CD14-positive monocyte (primary cell): Measurements from ENCODE around the gene BARHL2. TPM values are rescaled to one million over a fixed set of nuclear protein-coding genes. Genes with fewer than 3 reads are reported as not detected.

Experiments
- DNase-seq, 3 donors: peaks; one replicate each; pipeline ENCODE4 v3.0.0-alpha.2; 2011 to 2022
- H2AFZ ChIP-seq: 2 replicates; pipeline ENCODE4 v1.6.0; 2012; ENCODE audit warnings: mild to moderate bottlenecking, low read depth, low read length, inconsistent platforms; ENCODE audit not compliant: insufficient read depth, poor library complexity, severe bottlenecking
- H3K27ac ChIP-seq, 2 donors: 1 replicate in 1 of 2; 2 replicates in 1 of 2; pipeline ENCODE4 v1.5.1; 2012 to 2013; ENCODE audit warnings: low read length in 2 of 2, control low read depth in 1 of 2, inconsistent platforms in 1 of 2, low read depth in 1 of 2, mild to moderate bottlenecking in 1 of 2
- H3K27me3 ChIP-seq, 2 donors: one replicate each; pipeline versions ENCODE4 v1.6.0 to v1.6.1; 2011 to 2013; ENCODE audit warnings: low read length in 2 of 2; ENCODE audit not compliant: control insufficient read depth in 2 of 2, insufficient read depth in 2 of 2
- H3K36me3 ChIP-seq, 2 donors: replicated peaks in 1 of 2; 1 replicate in 1 of 2; 2 replicates in 1 of 2; pipeline versions ENCODE4 v1.5.1 to v1.6.1; 2012 to 2013; ENCODE audit warnings: low read length in 2 of 2, control low read depth in 1 of 2, inconsistent platforms in 1 of 2, mild to moderate bottlenecking in 1 of 2; ENCODE audit not compliant: insufficient read depth in 2 of 2, control insufficient read depth in 1 of 2
- H3K4me1 ChIP-seq, 2 donors: 1 replicate in 1 of 2; 2 replicates in 1 of 2; pipeline versions ENCODE4 v1.5.1 to v1.6.1; 2012 to 2013; ENCODE audit warnings: low read length in 2 of 2, control low read depth in 1 of 2, inconsistent platforms in 1 of 2, mild to moderate bottlenecking in 1 of 2, moderate library complexity in 1 of 2; ENCODE audit not compliant: insufficient read depth in 2 of 2, control insufficient read depth in 1 of 2
- H3K4me2 ChIP-seq: replicated peaks from 2 replicates; pipeline ENCODE3; 2012; ENCODE audit warnings: low read length, moderate library complexity, mild to moderate bottlenecking; ENCODE audit not compliant: poor library complexity, severe bottlenecking; ENCODE audit errors: extremely low read depth
- H3K4me3 ChIP-seq, 3 experiments: fragments of 200-600 bp in 1 of 3; sonication (generic) in 1 of 3; replicated peaks in 1 of 3; 1 replicate in 2 of 3; 2 replicates in 1 of 3; pipeline ENCODE4 v1.5.1; 2011 to 2013; ENCODE audit warnings: low read length in 3 of 3, mild to moderate bottlenecking in 3 of 3, control low read depth in 2 of 3, low read depth in 2 of 3, inconsistent platforms in 1 of 3, moderate library complexity in 1 of 3
- H3K79me2 ChIP-seq: 2 replicates; pipeline ENCODE4 v1.6.0; 2012; ENCODE audit warnings: mild to moderate bottlenecking, control low read depth, inconsistent platforms, low read length, moderate library complexity; ENCODE audit not compliant: insufficient read depth
- H3K9ac ChIP-seq: 2 replicates; pipeline ENCODE4 v1.6.0; 2017; ENCODE audit warnings: low read length, mild to moderate bottlenecking; ENCODE audit not compliant: insufficient read depth, poor library complexity, severe bottlenecking
- H3K9me3 ChIP-seq, 2 donors: replicated peaks in 1 of 2; 1 replicate in 1 of 2; 2 replicates in 1 of 2; pipeline versions ENCODE4 v1.5.1 to v1.6.1; 2012 to 2013; ENCODE audit warnings: low read length in 2 of 2, control low read depth in 1 of 2; ENCODE audit not compliant: control insufficient read depth in 1 of 2, insufficient read depth in 1 of 2
- H4K20me1 ChIP-seq: 2 replicates; pipeline ENCODE4 v1.6.0; 2012; ENCODE audit warnings: mild to moderate bottlenecking, low read length, control low read depth, moderate library complexity; ENCODE audit not compliant: insufficient read depth
- H3K27ac Mint-ChIP-seq, 7 donors: one replicate each; pipeline ENCODE4 v1.8.0; 2020; ENCODE audit warnings: mild to moderate bottlenecking in 7 of 7, mixed read lengths in 7 of 7, moderate library complexity in 6 of 7, inconsistent platforms in 2 of 7
- H3K27me3 Mint-ChIP-seq, 3 donors: one replicate each; pipeline ENCODE4 v1.8.0; 2021 to 2022; ENCODE audit warnings: low read depth in 3 of 3, mild to moderate bottlenecking in 3 of 3, mixed read lengths in 3 of 3, moderate library complexity in 3 of 3, inconsistent platforms in 1 of 3
- H3K36me3 Mint-ChIP-seq, 2 donors: one replicate each; pipeline ENCODE4 v1.8.0; 2020; ENCODE audit warnings: mixed read lengths in 2 of 2, inconsistent platforms in 1 of 2, mild to moderate bottlenecking in 1 of 2
- H3K4me1 Mint-ChIP-seq: one replicate; pipeline ENCODE4 v1.8.0; 2020; ENCODE audit warnings: mild to moderate bottlenecking, mixed read lengths
- H3K4me3 Mint-ChIP-seq, 2 donors: one replicate each; pipeline ENCODE4 v1.8.0; 2020; ENCODE audit warnings: mild to moderate bottlenecking in 2 of 2, mixed read lengths in 2 of 2, moderate library complexity in 1 of 2
- H3K9me3 Mint-ChIP-seq, 7 donors: one replicate each; pipeline ENCODE4 v1.8.0; 2020 to 2022; ENCODE audit warnings: mixed read lengths in 7 of 7, mild to moderate bottlenecking in 6 of 7, moderate library complexity in 6 of 7, inconsistent platforms in 2 of 7
- WGBS: methylation state at CpG from one replicate; pipeline ENCODE4 v1.1.5; 2013; ENCODE audit warnings: missing lambda C conversion rate; ENCODE audit not compliant: insufficient coverage; 5-methylcytosine and 5-hydroxymethylcytosine counted together
- intact Hi-C, 2 donors: fragments of 100-400 bp; cut with micrococcal nuclease; formaldehyde crosslinking; loops; one replicate each; pipeline versions ENCODE4 v1.15.0 to v1.15.1; 2023
- polyA plus RNA-seq, 3 donors: library from polyadenylated mRNA; depleted of rRNA in 1 of 3; unstranded in 2 of 3; stranded (reverse) in 1 of 3; fragments of 300-500 nt in 2 of 3; fragments of >200 nt in 1 of 3; fragmentation: Illumina TruSeq in 2 of 3; gene quantifications; 1 replicate in 2 of 3; 2 replicates in 1 of 3; pipeline ENCODE4 v1.2.3, GENCODE V29; 2012 to 2021
- TF ChIP-seq, protein P1 (sequence below): fragments of 200-600 bp; IDR thresholded peaks from one replicate; pipeline ENCODE4 v1.8.0; 2022; ENCODE audit warnings: antibody characterized with exemption, mild to moderate bottlenecking

Gene BARHL2
- polyA plus RNA-seq, 3 donors: not detected

DNA sequence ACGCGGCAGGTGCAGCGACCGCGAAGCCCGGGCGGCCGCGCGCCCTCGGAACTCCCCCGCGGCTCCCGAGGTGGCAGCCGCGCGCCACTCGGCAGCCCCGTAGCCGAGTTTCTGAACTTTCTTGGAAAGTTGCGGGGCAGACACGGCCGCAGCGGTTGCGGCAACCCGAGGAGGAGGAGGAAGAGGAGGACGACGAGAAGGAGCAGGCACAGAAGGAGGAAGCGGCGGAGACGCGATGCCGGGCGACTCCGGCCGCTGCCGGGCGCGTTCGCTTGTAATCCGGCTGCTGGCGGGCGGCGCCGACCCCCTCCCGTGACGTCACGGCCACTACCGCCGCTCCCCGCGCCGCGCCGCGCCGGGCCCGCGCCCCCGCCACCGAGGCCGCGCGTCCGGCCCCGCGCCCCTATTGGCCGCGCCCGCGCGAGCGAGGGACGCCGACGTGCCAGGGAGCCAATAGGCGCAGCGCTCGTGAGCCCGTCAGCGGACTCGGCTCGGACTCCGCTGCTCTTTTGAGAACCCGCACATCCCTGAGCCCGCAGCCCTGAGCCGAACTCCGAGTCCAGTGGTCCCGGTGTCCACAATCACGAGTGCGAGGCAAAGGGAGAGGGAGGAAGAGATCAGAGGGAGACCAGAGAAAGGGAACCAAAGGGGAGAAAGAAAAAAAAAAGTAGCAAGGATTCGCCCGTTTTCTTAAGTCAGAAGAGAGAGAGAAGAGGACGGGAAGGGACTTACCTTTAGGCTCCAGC is 736 bp upstream of the BARHL2 start:
- TF ChIP-seq, protein P1, sequence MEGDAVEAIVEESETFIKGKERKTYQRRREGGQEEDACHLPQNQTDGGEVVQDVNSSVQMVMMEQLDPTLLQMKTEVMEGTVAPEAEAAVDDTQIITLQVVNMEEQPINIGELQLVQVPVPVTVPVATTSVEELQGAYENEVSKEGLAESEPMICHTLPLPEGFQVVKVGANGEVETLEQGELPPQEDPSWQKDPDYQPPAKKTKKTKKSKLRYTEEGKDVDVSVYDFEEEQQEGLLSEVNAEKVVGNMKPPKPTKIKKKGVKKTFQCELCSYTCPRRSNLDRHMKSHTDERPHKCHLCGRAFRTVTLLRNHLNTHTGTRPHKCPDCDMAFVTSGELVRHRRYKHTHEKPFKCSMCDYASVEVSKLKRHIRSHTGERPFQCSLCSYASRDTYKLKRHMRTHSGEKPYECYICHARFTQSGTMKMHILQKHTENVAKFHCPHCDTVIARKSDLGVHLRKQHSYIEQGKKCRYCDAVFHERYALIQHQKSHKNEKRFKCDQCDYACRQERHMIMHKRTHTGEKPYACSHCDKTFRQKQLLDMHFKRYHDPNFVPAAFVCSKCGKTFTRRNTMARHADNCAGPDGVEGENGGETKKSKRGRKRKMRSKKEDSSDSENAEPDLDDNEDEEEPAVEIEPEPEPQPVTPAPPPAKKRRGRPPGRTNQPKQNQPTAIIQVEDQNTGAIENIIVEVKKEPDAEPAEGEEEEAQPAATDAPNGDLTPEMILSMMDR: no peak
- Histone ChIP-seq H3K27ac (no peak overlapping the region), H3K4me1 (peaks cover 14 to 18% of the 10 kb centered on the region in 2 donors), H3K4me3 (peak overlapping the region in 2 of 3 experiments; percentile 13 to 67), H4K20me1 (no peaks in the 10 kb centered on the region), H2AFZ (peak overlapping the region; percentile 53), H3K36me3 (no peaks in the 10 kb centered on the region), H3K79me2 (no peaks in the 10 kb centered on the region), H3K9me3 (peaks cover 8 to 70% of the 10 kb centered on the region in 2 donors), H3K9ac (no peak overlapping the region), H3K27me3 (peaks cover 88 to 97% of the 10 kb centered on the region in 2 donors), H3K4me2 (peak overlapping the region; percentile 75)
- Mint-ChIP-seq H3K4me1 (peaks cover 27% of the 10 kb centered on the region), H3K36me3 (peaks cover 6 to 13% of the 10 kb centered on the region in 2 donors), H3K9me3 (peaks cover 4 to 52% (median 34%) of the 10 kb centered on the region in 7 donors), H3K4me3 (peak overlapping the region; percentile 75 to 91), H3K27me3 (peaks cover 93 to 96% (median 95%) of the 10 kb centered on the region in 3 donors), H3K27ac (no peak overlapping the region)
- intact Hi-C loops: no loop called here
- WGBS: under 1% methylated on average over 94 of the region's 94 CpGs
- peak in 1 of 3 donors; percentile 21 for DNase-seq

DNA sequence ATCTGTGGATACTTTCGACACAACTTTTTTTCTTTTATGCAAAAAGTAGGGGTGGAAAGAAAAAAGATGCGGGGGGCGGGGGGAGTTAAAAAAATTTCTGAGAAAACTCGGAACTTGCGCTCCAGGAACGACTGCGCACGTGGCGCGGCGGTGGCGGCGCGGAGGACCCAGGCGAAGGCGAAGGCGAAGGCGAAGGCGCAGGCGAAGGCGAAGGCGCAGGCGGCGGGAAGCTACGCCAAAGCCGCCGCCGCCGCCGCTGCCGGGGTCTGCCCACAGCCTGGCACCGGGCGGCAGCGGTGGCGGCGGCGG is 208 bp upstream of the BARHL2 start:
- 10% methylated on average over 37 of the region's 37 CpGs for WGBS
- H3K27ac Mint-ChIP-seq: no peak overlapping the region
- Histone ChIP-seq H3K4me3 (peak overlapping the region in 1 of 3 experiments; percentile 51), H3K9me3 (peaks cover 9 to 70% of the 10 kb centered on the region in 2 donors), H4K20me1 (no peaks in the 10 kb centered on the region), H3K36me3 (no peaks in the 10 kb centered on the region), H3K4me1 (peaks cover 14 to 18% of the 10 kb centered on the region in 2 donors), H3K4me2 (peak overlapping the region; percentile 75), H3K79me2 (no peaks in the 10 kb centered on the region), H3K9ac (no peak overlapping the region), H3K27ac (no peak overlapping the region), H3K27me3 (peaks cover 88 to 97% of the 10 kb centered on the region in 2 donors), H2AFZ (no peak overlapping the region)
- H3K36me3 Mint-ChIP-seq: peaks cover 6 to 16% of the 10 kb centered on the region in 2 donors
- peak overlapping the region; percentile 59 to 87 for H3K4me3 Mint-ChIP-seq
- intact Hi-C loops: no loop called here
- DNase-seq: no peak
- peaks cover 27% of the 10 kb centered on the region for H3K4me1 Mint-ChIP-seq
- peaks cover 93 to 96% (median 95%) of the 10 kb centered on the region in 3 donors for H3K27me3 Mint-ChIP-seq
- H3K9me3 Mint-ChIP-seq: peaks cover 4 to 52% (median 37%) of the 10 kb centered on the region in 7 donors
- TF ChIP-seq, protein P1: no peak
